CD4-positive, alpha-beta T cell treated with Interleukin-6 for 4 hours (primary cell): ENCODE measurements around the gene EGFR.

Experiments used
- DNase-seq: peaks from one replicate; pipeline ENCODE4 v3.0.0-alpha.2; 2020; ENCODE audit warnings: mixed read lengths

The EGFR gene

GRCh38 chr7:55198634-55199392, 180.0 kb downstream of the EGFR start:
- DNase-seq, result no peak

GRCh38 chr7:55199418-55199817, 180.6 kb downstream of the EGFR start:
- DNase-seq, result no peak

DNA sequence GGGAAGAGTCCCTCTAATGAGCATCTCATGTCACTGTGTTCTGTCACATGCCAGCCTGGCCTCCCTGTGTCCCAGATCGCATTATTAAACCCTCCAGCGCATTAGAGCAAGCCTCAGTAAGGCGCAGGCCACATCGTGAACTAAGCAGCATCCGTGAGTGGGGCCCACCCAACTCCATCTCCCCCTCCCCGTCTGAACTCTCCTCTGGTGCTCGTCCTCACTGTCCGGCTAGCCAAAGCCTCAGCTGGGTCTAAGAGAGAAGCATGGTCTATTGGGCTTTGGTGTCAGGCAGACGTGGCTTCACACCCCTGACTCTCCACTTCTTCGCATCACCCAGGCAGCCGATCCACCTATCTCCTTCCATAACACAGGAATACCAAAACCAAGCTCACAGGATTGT, 181.6 kb downstream of the EGFR start:
- no peak for DNase-seq

GRCh38 chr7:55202150-55202913, 183.5 kb downstream of the EGFR start:
- DNase-seq, result no peak

DNA sequence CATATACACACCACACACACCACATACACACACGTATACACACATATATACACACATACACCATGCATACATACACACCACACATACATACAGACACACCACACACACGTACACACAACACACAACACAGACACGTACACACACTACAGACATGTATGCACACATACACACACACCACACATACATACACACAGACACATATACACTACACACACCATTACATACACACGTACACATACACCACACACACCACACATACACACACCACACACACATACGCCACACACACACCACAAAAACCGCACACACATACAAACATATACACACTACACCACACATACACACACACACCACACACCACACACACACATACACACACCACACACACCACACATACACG, 184.5 kb downstream of the EGFR start:
- no peak for DNase-seq

DNA sequence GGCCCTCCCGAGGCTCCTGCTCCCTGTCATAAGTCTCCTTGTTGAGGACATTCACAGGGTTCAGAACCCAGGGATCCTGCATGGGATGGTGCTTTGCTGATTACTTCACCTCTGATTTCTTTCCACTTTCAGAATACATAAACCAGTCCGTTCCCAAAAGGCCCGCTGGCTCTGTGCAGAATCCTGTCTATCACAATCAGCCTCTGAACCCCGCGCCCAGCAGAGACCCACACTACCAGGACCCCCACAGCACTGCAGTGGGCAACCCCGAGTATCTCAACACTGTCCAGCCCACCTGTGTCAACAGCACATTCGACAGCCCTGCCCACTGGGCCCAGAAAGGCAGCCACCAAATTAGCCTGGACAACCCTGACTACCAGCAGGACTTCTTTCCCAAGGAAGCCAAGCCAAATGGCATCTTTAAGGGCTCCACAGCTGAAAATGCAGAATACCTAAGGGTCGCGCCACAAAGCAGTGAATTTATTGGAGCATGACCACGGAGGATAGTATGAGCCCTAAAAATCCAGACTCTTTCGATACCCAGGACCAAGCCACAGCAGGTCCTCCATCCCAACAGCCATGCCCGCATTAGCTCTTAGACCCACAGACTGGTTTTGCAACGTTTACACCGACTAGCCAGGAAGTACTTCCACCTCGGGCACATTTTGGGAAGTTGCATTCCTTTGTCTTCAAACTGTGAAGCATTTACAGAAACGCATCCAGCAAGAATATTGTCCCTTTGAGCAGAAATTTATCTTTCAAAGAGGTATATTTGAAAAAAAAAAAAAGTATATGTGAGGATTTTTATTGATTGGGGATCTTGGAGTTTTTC, 186.5 kb downstream of the EGFR start:
- DNase-seq, result no peak

DNA sequence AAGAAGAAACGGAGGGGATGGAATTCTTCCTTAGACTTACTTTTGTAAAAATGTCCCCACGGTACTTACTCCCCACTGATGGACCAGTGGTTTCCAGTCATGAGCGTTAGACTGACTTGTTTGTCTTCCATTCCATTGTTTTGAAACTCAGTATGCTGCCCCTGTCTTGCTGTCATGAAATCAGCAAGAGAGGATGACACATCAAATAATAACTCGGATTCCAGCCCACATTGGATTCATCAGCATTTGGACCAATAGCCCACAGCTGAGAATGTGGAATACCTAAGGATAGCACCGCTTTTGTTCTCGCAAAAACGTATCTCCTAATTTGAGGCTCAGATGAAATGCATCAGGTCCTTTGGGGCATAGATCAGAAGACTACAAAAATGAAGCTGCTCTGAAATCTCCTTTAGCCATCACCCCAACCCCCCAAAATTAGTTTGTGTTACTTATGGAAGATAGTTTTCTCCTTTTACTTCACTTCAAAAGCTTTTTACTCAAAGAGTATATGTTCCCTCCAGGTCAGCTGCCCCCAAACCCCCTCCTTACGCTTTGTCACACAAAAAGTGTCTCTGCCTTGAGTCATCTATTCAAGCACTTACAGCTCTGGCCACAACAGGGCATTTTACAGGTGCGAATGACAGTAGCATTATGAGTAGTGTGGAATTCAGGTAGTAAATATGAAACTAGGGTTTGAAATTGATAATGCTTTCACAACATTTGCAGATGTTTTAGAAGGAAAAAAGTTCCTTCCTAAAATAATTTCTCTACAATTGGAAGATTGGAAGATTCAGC, 187.6 kb downstream of the EGFR start:
- no peak for DNase-seq

GRCh38 chr7:55207436-55208125, 188.8 kb downstream of the EGFR start:
- DNase-seq, result no peak

DNA sequence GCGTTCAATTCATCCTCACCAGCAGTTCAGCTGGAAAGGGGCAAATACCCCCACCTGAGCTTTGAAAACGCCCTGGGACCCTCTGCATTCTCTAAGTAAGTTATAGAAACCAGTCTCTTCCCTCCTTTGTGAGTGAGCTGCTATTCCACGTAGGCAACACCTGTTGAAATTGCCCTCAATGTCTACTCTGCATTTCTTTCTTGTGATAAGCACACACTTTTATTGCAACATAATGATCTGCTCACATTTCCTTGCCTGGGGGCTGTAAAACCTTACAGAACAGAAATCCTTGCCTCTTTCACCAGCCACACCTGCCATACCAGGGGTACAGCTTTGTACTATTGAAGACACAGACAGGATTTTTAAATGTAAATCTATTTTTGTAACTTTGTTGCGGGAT, 190.5 kb downstream of the EGFR start:
- no peak for DNase-seq

GRCh38 chr7:55210176-55210575, 191.4 kb downstream of the EGFR start:
- no peak for DNase-seq

GRCh38 chr7:55210716-55211115, 191.9 kb downstream of the EGFR start:
- DNase-seq, result no peak

DNA sequence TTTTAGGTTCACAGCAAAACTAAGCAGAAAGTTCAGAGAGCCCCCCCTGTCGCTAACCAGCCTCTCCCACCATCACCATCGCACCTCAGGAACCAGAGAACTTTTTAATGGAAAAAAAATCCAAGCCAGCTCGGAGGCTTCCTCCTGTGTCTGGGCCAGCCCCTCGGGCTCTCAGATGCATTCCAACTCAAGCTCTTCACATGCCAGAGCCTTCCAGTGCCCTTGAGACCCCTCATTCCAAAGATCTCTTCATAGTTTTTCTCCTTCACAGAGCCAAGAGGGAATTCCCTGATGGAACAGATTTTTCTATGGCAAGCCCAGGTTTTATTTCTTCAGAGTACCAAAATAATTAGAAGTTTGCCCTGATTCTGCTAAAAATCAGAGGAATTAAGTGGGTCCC, 192.9 kb downstream of the EGFR start:
- no peak for DNase-seq

- DNase-seq, result no peak
These were observed 193.4 kb downstream of the EGFR start for GRCh38 chr7:55212176-55212575.

DNA sequence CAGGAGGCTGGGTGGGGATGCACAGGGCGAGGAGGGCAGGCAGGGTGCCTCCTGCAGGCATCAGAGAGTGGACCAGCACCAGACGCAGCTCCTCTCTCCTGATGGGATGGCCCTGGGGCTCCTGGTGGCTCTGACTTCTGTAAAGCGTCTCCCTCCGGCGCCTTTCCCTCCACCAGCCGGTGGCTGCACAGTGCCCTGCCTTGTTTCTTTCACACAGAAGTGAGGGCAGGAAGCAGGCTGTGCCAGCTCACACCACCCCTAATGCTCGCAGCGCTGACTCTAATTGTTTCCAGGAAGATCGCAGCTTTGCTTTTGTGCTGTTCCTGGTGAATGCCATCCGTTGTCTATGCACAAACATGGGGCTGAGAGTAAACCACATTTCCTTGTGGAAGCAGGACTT, 194.0 kb downstream of the EGFR start:
- DNase-seq, result no peak

- no peak for DNase-seq
These were observed 195.9 kb downstream of the EGFR start for GRCh38 chr7:55214707-55215106.

DNA sequence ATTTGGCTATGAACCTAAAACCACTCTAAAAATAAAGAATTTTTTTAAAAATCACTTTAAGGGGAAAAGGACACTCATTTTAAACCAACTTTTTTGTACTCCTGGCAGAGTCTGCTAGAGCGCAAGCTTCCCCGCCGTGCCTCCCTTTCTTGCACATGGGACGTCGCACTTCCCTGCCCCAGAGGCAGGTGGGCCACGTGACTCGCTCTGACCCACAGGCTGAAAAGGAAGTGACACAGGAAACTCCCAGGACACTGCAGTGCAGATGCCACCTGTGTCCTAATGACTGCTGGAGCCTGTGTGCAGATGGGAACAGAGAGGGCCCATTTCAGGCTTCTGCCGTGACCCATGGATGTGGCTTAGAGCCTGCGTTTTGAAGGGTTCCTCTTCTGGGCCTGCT, 204.2 kb downstream of the EGFR start:
- DNase-seq, result no peak

DNA sequence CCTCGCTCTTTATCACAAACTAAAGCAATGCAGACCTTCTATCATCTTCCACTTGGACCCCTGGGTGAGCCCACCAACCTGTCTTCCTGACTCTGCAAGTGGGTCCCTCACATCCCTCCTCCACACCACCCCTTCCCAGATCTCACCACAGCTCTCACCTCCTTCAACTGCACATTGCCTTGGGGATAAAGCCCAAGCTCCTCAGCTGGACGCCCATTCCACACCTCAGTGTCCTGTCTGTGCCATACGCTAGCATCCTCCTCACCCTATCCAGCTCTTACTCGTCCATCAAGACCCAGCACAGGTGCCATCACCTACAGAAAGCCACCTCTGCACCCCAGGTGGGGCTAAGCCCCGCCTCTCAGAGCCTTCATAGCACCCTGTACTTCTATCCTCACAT, 205.3 kb downstream of the EGFR start:
- no peak for DNase-seq

DNA sequence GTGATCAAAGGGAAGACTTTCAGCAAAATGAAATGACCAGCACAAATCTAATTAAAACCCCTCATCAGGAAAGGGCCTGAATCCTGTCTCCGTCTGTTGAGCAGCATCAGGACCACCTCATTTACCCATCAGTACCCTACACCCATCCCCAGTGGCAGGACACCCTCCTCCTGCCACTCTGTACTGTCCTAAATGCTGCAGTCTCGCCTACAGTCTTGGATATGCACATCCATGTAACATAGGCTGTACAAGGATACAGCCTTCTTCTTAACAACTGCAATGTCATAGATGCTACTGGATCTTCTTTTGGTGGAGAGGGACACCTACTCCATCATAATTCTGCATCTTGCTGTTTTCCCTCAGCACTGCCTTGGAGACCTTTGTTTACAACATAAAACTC, 206.0 kb downstream of the EGFR start:
- DNase-seq, result no peak

DNA sequence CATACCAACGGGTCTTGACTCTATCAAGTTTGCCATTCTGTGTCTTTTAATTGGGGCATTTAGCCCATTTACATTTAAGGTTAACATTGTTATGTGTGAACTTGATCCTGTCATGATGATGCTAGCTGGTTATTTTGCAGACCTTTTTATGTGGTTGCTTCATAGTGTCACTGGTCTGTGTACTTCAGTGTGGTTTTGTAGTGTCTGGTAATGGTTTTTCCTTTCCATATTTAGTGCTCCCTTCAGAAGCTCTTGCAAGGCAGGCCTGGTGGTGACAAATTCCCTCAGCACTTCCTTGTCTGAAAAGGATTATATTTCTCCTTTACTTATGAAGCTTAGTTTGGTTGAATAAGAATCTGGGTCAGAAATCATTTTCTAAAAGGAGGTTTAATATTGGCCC, 211.2 kb downstream of the EGFR start:
- DNase-seq, result no peak

DNA sequence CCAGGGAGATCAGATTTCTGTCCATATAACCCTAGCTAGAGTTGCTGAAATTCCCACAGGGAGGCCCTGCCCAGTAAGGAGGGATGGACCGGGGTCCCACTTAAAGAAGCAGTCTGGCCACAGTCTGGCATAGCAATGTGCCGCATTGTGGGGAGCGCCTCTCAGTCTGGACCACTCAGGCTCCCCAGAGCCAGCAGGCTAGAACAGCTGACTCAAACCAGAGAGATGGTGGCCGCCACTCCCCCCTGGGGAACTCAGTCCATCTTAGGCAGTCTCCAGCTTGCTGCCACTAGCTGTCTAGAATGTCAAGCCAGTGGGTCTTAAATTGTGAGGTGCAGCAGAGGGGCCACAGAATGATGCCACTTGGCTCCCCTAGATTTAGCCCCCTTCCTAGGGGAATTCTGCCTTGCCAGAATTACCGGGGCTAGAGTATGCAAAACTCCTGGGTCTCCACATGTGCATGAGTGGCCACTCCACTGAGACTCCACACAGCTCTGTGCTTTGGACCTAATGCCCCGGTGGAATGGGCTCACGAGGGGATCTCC, 213.0 kb downstream of the EGFR start:
- no peak for DNase-seq

DNA sequence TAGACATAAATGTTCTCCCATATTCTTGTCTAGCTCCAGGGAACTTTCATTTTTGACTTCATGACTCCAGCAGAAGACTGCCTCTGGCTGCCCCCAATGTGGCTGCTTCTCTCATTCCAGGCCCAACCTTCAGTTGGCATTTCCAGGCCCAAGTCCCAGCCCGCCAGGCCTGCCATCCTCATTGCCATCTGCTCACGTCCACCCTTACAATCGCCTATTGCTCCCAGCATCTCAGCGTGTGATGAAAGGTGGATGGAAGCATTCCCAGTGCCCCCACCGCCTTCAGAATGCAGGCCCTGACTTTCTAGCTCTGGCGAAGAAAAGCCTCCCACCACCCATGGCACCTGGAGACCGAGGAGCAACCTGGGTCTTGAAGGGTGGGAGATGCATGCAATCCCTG, 214.2 kb downstream of the EGFR start:
- DNase-seq, result no peak

GRCh38 chr7:55234408-55234807, 215.6 kb downstream of the EGFR start:
- no peak for DNase-seq
